Liver (tissue), 3 donors: ENCODE results near the gene EYA3.

Experiments used
- EGR1 ChIP-seq, 2 donors: IDR thresholded peaks; 2 replicates each; pipeline ENCODE4 v1.6.1; 2016 to 2018; ENCODE audit warnings: antibody characterized with exemption in 2 of 2, low read depth in 2 of 2
- FOXA1 ChIP-seq: IDR thresholded peaks from 2 replicates; pipeline ENCODE4 v1.6.1; 2016; ENCODE audit warnings: antibody characterized with exemption
- TAF1 ChIP-seq: conservative IDR thresholded peaks from 2 replicates; pipeline ENCODE4 v1.6.1; 2016; ENCODE audit warnings: antibody characterized with exemption, mild to moderate bottlenecking
- TF ChIP-seq, protein P1 (sequence below): fragments of 150-350 bp; IDR thresholded peaks from 2 replicates; pipeline ENCODE4 v1.5.1; 2017; ENCODE audit warnings: improper control_type of control experiment, low read depth, low read length; ENCODE audit not compliant: missing input control
- donor health status: healthy.
- donor health status: healthy.

DNA sequence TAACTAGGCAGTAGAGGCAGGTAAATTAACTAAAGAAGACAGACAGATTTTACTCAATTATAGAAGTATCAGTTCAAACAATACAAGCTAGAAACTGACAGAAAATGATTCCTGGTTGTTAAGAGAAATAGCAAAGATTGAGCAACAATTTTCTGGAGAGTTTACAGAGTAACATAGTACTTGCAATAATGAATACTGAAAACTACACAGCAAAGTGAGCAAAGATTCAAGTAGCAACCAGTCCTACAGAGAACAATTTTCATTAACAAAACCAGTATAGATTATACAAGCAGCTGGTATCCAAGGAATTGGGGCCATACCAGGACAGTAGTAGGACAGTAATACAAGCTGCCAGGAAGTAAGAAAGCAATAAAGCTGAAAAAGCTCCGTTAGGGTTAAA lies 37.6 kb downstream of the EYA3 start:
- TF ChIP-seq, protein P1, sequence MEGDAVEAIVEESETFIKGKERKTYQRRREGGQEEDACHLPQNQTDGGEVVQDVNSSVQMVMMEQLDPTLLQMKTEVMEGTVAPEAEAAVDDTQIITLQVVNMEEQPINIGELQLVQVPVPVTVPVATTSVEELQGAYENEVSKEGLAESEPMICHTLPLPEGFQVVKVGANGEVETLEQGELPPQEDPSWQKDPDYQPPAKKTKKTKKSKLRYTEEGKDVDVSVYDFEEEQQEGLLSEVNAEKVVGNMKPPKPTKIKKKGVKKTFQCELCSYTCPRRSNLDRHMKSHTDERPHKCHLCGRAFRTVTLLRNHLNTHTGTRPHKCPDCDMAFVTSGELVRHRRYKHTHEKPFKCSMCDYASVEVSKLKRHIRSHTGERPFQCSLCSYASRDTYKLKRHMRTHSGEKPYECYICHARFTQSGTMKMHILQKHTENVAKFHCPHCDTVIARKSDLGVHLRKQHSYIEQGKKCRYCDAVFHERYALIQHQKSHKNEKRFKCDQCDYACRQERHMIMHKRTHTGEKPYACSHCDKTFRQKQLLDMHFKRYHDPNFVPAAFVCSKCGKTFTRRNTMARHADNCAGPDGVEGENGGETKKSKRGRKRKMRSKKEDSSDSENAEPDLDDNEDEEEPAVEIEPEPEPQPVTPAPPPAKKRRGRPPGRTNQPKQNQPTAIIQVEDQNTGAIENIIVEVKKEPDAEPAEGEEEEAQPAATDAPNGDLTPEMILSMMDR: no peak
- no peak for TF ChIP-seq FOXA1
- no peak for TF ChIP-seq TAF1
- no peak for TF ChIP-seq EGR1 (IDR thresholded peaks at IDR 0.05; ENCODE audit: low read depth in 2 of 2)
